GM10266 (cell line): Measurements from ENCODE around the gene PERCC1.
"Not testable (repeated sequence)": the region's sequence is repeated elsewhere in the genome, so short reads cannot be mapped to it uniquely, and the experiment has no call there.

Experiments used
- DNase-seq: peaks from one replicate; pipeline ENCODE4 v3.0.0; 2012; ENCODE audit errors: extremely low spot score
- TF ChIP-seq, protein P1 (sequence below): IDR thresholded peaks from 2 replicates; pipeline ENCODE4 v1.5.1; 2012; ENCODE audit warnings: mild to moderate bottlenecking, low read depth; ENCODE audit not compliant: control insufficient read depth, insufficient read depth; ENCODE audit errors: missing control alignments

PERCC1 gene

DNA sequence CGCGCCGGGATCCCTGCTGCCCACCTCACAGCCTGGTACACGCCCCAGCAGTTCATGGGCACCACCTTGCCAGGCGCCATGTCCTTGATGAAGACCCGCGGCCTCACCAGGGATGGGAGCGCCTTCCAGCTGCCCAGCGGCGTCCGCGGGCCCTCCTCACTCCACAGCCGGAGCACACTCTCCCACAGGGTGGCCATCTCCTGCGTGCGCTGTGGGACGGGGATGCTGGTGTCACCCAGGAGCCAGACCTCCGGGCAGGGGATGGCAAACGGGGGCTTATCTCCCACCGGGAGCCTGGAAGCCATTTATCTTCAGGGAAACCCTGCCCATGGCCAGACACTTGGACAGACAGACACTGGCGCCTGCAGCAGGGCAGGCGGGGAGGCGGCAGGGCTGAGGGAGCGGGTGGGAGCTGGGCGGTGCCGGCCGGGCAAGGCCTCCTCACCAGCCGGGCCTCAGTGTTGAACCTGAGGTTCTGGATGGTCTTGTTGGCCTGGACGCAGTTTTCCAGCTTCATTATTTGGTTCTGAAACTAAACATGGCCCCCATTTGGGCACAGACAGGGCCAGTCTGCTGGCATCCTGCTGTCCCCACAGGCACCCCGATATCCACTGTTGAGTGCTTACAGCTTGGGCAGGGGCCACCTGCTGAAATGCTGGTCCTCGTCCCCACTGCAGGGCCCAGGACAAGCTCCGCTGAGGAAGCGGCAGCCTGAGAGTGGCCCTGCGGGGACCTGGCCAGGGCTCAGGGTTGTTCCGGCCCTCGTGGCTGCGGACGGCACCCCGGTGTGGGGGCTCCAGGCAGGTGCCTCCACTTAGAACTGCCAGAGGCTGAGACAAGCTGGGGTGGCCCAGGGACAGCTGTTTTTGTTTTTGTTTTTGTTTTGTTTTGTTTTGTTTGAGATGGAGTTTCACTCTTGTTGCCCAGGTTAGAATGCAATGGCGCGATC is 4.0 kb downstream of the PERCC1 start:
- DNase-seq, result no peak
- TF ChIP-seq, protein P1, sequence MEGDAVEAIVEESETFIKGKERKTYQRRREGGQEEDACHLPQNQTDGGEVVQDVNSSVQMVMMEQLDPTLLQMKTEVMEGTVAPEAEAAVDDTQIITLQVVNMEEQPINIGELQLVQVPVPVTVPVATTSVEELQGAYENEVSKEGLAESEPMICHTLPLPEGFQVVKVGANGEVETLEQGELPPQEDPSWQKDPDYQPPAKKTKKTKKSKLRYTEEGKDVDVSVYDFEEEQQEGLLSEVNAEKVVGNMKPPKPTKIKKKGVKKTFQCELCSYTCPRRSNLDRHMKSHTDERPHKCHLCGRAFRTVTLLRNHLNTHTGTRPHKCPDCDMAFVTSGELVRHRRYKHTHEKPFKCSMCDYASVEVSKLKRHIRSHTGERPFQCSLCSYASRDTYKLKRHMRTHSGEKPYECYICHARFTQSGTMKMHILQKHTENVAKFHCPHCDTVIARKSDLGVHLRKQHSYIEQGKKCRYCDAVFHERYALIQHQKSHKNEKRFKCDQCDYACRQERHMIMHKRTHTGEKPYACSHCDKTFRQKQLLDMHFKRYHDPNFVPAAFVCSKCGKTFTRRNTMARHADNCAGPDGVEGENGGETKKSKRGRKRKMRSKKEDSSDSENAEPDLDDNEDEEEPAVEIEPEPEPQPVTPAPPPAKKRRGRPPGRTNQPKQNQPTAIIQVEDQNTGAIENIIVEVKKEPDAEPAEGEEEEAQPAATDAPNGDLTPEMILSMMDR, result no peak

GRCh38 chr16:1435921-1436697 is 5.2 kb downstream of the PERCC1 start:
- TF ChIP-seq, protein P1, result no peak
- DNase-seq, result no peak

GRCh38 chr16:1436731-1437355 is 6.0 kb downstream of the PERCC1 start:
- TF ChIP-seq, protein P1, result no peak
- DNase-seq, result no peak

- TF ChIP-seq, protein P1, result no peak
Observed at GRCh38 chr16:1437606-1438005, 6.7 kb downstream of the PERCC1 start.

DNA sequence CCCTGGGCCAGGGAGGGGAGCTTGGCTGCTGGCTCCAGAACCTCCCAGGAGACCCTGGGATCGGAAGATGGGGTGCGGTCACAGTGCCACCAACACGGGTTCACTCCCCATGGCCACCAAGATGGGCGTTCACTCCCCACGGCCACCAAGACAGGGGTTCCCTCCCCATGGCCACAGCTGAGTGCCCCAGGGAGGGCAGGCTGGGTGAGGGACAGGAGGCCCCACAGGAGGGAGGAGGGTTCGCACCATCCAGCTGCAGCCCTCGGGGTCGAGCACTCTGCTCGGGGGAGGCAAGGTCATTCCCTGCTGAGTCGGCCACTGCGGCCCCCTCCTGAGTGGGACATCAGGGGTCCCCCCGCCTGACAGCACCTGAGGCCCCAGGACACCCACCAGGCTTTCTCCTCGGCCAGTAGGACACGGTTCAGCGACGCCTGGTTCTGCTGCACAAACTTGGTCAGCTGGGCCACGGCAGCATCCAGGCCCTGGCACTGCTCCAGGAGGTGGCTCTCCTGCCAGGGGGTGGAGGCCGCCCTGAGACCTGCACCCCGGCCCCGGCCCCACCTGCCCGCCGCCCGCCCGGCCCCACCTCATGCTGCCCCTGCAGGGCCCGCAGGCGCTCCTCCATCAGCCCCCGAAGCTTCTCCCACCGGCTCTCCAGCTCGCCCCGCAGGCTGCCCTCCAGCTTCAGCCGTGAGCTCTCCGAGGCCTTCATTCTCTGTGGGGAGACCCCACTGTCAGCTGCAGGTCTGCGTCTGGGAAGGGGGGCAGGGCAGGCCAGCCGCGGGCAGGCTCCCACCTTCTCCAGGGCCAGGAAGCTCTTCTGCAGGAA is 7.6 kb downstream of the PERCC1 start:
- TF ChIP-seq, protein P1, result no peak
- DNase-seq, result no peak

More at GRCh38 chr16:1437606-1438005, 6.7 kb downstream of the PERCC1 start:
- no peak for DNase-seq

GRCh38 chr16:1439058-1439698 is 8.3 kb downstream of the PERCC1 start:
- no peak for DNase-seq
- TF ChIP-seq, protein P1, result no peak

DNA sequence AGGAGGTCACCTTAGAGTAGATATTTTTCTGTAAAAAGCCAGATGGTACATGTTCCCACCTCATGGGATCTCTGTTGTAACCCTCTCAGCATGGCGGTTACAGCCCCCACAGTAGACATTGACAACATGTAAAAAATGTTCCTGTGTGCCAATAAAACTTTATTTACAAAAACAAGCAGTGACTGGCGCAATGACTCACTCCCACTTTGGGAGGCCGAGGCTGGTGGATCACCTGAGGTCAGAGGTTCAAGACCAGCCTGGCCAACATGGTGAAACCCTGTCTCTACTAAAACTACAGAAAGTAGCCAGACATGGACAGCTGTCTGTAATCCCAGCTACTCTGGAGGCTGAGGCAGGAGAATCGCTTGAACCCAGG is 8.8 kb downstream of the PERCC1 start:
- DNase-seq, result not testable (repeated sequence)
